Coronary artery (tissue), 2 donors: Measurements from ENCODE around the gene RNF167.
A peak's percentile ranks its signal among the peaks of the same experiment; 100 is the strongest.

Experiments used
- DNase-seq: peaks from one replicate; pipeline ENCODE4 v3.0.0-alpha.2; 2017; ENCODE audit warnings: low spot score
- H3K27ac ChIP-seq, 2 donors: fragments of 200-600 bp; sonication (generic); one replicate each; pipeline ENCODE4 v1.5.1; 2016 to 2019
- H3K4me3 ChIP-seq: fragments of 200-600 bp; sonication (generic); 2 replicates; pipeline ENCODE4 v1.5.1; 2016; ENCODE audit warnings: mild to moderate bottlenecking, moderate library complexity
- TF ChIP-seq, protein P1 (sequence below): fragments of 200-600 bp; sonication (generic); IDR thresholded peaks from one replicate; pipeline ENCODE4 v1.5.1; 2019; ENCODE audit warnings: antibody characterized with exemption

The RNF167 gene

DNA sequence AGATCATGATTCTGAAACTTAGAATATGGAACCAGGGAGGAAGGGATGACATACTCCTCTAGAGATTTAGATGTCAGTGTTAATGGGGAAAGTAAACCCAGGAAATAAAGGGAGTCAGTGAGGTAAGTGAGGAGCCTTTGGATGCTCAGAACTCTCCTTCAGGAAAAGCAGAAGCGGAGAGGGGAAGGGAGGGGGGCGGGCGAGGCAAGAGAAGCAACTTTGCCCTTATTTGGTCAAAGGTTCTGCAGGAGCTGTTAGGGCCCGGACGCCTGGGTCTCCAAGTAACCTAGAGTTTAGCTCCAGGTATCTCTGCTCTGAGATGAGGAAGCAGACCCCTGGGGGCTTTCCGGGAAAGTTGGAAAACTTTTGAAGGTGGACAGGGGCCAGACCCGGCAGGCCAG, 6.9 kb downstream of the RNF167 start:
- H3K27ac ChIP-seq = peak overlapping the region; percentile 90 to 99
- peak overlapping the region; percentile 99 for H3K4me3 ChIP-seq
- TF ChIP-seq, protein P1, sequence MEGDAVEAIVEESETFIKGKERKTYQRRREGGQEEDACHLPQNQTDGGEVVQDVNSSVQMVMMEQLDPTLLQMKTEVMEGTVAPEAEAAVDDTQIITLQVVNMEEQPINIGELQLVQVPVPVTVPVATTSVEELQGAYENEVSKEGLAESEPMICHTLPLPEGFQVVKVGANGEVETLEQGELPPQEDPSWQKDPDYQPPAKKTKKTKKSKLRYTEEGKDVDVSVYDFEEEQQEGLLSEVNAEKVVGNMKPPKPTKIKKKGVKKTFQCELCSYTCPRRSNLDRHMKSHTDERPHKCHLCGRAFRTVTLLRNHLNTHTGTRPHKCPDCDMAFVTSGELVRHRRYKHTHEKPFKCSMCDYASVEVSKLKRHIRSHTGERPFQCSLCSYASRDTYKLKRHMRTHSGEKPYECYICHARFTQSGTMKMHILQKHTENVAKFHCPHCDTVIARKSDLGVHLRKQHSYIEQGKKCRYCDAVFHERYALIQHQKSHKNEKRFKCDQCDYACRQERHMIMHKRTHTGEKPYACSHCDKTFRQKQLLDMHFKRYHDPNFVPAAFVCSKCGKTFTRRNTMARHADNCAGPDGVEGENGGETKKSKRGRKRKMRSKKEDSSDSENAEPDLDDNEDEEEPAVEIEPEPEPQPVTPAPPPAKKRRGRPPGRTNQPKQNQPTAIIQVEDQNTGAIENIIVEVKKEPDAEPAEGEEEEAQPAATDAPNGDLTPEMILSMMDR = no peak
- DNase-seq = no peak

GRCh38 chr17:4947411-4948165, 7.5 kb downstream of the RNF167 start:
- Histone ChIP-seq H3K27ac (peak overlapping the region; percentile 90 to 99), H3K4me3 (peak overlapping the region; percentile 99)
- DNase-seq = no peak
- TF ChIP-seq, protein P1 = no peak

DNA sequence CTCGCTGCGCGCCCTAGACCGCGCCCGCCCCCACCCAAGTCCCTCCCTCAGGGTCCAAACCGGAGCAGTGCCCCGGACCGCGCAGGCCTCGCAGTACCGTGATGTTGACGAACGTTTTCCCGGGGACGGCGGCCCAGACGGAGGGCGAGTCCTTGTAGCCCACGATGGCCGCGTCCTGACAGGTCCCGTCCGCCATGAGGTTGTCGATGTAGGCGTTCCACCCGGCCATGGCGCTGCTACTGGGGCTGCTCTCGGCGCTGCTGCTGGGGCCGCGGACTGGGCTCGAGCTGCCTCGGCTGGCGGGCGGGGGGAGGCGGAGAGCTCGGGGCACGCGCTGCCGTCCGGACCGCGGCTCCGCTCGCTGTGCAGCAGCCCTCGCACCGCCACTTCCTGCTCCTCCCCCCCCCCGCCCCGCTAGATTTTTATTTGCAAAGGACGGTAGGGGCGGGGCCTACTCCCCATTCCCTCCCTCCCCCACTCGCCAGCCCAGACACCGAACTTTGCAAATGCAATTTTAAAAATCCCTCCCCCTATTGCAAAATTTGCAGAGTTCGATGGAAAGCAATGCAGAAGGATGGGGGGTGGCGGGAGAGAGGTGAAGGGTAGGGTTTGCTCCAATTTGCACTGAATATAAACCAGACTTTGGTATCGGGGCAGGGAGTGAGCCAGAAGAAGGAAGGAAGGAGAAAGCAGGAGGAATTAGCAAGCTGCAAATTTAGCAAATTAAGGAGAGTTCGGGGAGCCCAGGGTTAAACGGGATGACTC, 8.3 kb downstream of the RNF167 start, which contains the start of gene PFN1:
TSS of gene PFN1 (minus strand) at position 365 of the 765 bp plus-strand sequence. CDS start at position 229, 136 bp downstream.
- Histone ChIP-seq H3K4me3 (peak within 1 kb of the TSS; percentile 99), H3K27ac (peak within 1 kb of the TSS; percentile 97 to 99)
- TF ChIP-seq, protein P1 = no peak
- DNase-seq = peak; percentile 94

GRCh38 chr17:4948931-4949320, 8.9 kb downstream of the RNF167 start:
- TF ChIP-seq, protein P1 = no peak
- DNase-seq = peak; percentile 89
- Histone ChIP-seq H3K27ac (peak overlapping the region; percentile 97 to 99), H3K4me3 (peak overlapping the region; percentile 99)

DNA sequence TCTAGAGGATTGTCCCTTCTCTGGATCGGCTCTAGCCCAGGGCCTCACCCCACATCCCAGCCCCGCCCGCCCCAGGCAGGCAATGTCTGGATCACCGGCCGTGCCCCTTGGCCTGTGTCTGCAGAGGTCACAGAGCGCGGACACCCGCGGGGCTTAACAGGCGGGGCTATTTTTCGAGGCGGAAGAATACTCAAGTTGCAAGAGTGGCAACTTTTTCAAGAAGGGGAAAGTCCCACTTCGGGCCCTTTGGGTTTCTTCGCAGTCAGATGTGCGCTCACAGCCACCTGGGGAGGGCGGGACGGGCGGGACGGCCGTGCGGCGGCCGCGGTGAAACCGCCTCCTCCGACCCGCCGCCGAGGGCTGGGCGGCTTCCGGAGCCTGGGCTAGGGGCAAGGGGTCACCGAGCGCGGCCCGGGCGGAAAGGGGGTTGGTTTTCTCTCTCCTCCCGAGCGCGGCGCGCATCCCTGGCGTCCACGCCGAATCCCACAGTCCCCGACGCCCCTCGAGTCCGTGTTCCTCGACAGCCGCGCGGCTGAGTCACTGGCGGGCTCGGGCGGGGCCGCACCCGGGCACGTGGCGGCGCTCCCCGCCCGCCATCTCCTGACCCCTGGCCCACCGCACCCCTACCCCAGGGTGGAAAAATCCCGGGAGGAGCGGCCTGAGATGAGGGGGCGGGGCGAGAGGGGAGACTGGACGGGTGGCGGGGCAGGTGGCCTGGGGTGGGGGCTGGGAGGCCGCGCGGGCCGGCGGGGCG, 9.4 kb downstream of the RNF167 start:
- H3K4me3 ChIP-seq = peak overlapping the region; percentile 99
- peak overlapping the region; percentile 97 to 99 for H3K27ac ChIP-seq
- TF ChIP-seq, protein P1 = no peak
- DNase-seq = peak; percentile 87

- peak overlapping the region; percentile 99 for H3K4me3 ChIP-seq
- DNase-seq = peak; percentile 85
- TF ChIP-seq, protein P1 = no peak
These were observed 10.1 kb downstream of the RNF167 start for GRCh38 chr17:4950075-4950745.

More at GRCh38 chr17:4950075-4950745, 10.1 kb downstream of the RNF167 start:
- H3K27ac ChIP-seq = peak overlapping the region; percentile 97 to 99
